ENCODE data around the gene FRRS1.
A peak's percentile ranks its signal among the peaks of the same experiment; 100 is the strongest.

GRCh38 chr1:99707535-99708142, 58.8 kb downstream of the FRRS1 start:
- TF ChIP-seq CTCF (conservative IDR thresholded peaks at IDR 0.05 in 1 of 2, IDR thresholded peaks at IDR 0.05 in 1 of 2; ENCODE audit: low read depth in 1 of 2, low read length in 2 of 2) (peak; percentile 81 to 88), EZH2 (IDR thresholded peaks at IDR 0.05; ENCODE audit: low read length, missing control alignments) (no peak)

All from fibroblast of lung (primary cell).